Mucosa of descending colon (tissue), 3 donors: ENCODE results near the gene PQBP1. TPM values are rescaled to one million over a fixed set of nuclear protein-coding genes. Genes with fewer than 3 reads are reported as not detected.

Experiments used
- ATAC-seq: fragments of 200-7000 bp; cut with Tn5 transposase; one replicate; pipeline ENCODE4 v1.9.1; 2020; ENCODE audit warnings: mild to moderate bottlenecking, moderate library complexity
- DNase-seq, 3 donors: peaks; one replicate each; pipeline ENCODE4 v3.0.0-alpha.2; 2020
- H3K36me3 ChIP-seq: fragments of 200-600 bp; one replicate; pipeline ENCODE4 v1.8.0; 2021; ENCODE audit warnings: low read depth, mild to moderate bottlenecking
- H3K4me1 ChIP-seq: fragments of 200-600 bp; one replicate; pipeline ENCODE4 v1.8.0; 2021; ENCODE audit warnings: low read depth, mild to moderate bottlenecking
- H3K4me3 ChIP-seq: fragments of 200-600 bp; one replicate; pipeline ENCODE4 v1.8.0; 2021; ENCODE audit warnings: mild to moderate bottlenecking
- H3K9me3 ChIP-seq: fragments of 200-600 bp; one replicate; pipeline ENCODE4 v1.8.0; 2021; ENCODE audit warnings: mild to moderate bottlenecking
- intact Hi-C, 2 donors: fragments of 100-400 bp; cut with DNase I in 1 of 2; cut with micrococcal nuclease in 1 of 2; formaldehyde crosslinking; loops; one replicate each; pipeline versions ENCODE4 v1.11.0 to v1.11.1; 2022; cut with DNase I, micrococcal nuclease
- total RNA-seq, 3 donors: library from RNA; stranded (reverse); fragmentation: NEBNext Ultra II Directional in 2 of 3; extraction: Animal tissue kit (Norgen Biotek cat#: 25700) in 2 of 3; gene quantifications; one replicate each; pipeline versions ENCODE4 v1.2.1 to v1.2.4, GENCODE V29; 2021 to 2023
- TF ChIP-seq, protein P1 (sequence below): fragments of 200-600 bp; IDR thresholded peaks from one replicate; pipeline ENCODE4 v1.8.0; 2022; ENCODE audit warnings: antibody characterized with exemption, mild to moderate bottlenecking
- donor health status: DM: no; HTN: no; CAD: no; lungs with moderate emphysema.
- donor health status: DM: no; HTN: no; CAD: no.
- donor health status: DM: no; HTN: yes; CAD: no.

Gene PQBP1
- total RNA-seq, 3 donors from 2014 or later, result 55.5 to 88.8 (median 69.6) TPM

DNA sequence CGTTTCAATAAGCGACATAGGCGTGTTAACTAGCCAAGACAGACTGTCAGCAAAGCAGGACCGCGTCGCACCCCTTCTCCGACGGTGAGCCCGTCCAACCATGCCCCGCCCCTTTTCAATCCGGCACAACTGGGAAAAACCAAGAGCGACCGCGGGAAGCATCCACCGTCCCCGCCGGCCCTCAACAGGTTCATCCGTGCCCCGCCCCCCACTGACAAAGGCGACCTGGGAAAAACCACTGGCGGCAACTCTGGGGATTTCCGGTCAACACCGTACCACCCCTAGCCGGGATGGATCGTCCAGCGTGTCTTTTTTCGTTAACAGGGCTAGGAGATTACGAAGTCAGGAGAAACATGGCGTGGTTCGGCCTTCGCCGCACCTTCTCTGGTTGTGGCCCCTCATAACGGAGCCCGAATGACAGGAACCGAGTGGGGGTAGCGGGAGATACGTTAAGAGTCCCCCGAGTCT, 539 bp upstream of the PQBP1 start:
- intact Hi-C loops, result no loop called here

DNA sequence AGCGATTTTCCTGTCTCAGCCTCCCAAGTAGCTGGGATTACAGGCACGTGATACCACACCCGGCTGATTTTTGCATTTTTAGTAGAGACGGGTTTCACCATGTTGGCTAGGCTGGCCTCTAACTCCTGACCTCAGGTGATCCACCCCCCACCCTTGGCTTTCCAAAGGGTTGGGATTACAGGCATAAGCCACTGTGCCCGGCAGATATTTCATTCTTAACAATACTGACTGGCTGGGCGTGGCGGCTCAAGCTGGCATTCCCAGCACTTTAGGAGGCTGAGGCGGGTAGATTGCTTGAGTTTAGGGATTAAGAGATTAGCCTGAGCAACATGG, 1.3 kb downstream of the PQBP1 start:
- Histone ChIP-seq H3K36me3 (no peaks in the 10 kb centered on the region), H3K9me3 (no peaks in the 10 kb centered on the region), H3K4me1 (peaks cover 7% of the 10 kb centered on the region), H3K4me3 (no peak overlapping the region)
- TF ChIP-seq, protein P1, sequence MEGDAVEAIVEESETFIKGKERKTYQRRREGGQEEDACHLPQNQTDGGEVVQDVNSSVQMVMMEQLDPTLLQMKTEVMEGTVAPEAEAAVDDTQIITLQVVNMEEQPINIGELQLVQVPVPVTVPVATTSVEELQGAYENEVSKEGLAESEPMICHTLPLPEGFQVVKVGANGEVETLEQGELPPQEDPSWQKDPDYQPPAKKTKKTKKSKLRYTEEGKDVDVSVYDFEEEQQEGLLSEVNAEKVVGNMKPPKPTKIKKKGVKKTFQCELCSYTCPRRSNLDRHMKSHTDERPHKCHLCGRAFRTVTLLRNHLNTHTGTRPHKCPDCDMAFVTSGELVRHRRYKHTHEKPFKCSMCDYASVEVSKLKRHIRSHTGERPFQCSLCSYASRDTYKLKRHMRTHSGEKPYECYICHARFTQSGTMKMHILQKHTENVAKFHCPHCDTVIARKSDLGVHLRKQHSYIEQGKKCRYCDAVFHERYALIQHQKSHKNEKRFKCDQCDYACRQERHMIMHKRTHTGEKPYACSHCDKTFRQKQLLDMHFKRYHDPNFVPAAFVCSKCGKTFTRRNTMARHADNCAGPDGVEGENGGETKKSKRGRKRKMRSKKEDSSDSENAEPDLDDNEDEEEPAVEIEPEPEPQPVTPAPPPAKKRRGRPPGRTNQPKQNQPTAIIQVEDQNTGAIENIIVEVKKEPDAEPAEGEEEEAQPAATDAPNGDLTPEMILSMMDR, result no peak
- no peak for ATAC-seq
- intact Hi-C loops, result no loop called here
- DNase-seq, result no peak

More for the DNA sequence above, 539 bp upstream of the PQBP1 start:
- peak; percentile 80 for ATAC-seq
- Histone ChIP-seq H3K9me3 (no peaks in the 10 kb centered on the region), H3K36me3 (no peaks in the 10 kb centered on the region), H3K4me1 (peaks cover 7% of the 10 kb centered on the region), H3K4me3 (peak overlapping the region; percentile 32)
- TF ChIP-seq, protein P1, result no peak
- peak; percentile 81 to 89 (median 85) for DNase-seq

DNA sequence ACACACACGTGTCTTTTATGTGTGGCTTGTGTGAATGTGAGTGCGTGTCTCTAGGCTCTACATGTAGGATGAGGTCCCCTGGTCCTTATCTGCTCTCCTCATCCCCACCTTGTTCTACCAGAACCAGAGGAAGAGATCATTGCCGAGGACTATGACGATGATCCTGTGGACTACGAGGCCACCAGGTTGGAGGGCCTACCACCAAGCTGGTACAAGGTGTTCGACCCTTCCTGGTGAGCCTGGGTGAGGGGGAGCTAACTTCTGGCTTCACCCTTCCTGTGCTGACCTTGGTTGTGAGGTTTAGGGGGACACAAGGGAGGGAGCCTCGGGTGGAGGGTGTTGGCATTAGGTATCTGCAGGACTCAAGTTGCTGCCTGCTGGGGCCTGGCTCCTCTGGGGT, 3.3 kb downstream of the PQBP1 start:
- intact Hi-C loops, result no loop called here
- no peak for ATAC-seq
- Histone ChIP-seq H3K36me3 (no peaks in the 10 kb centered on the region), H3K4me1 (peaks cover 7% of the 10 kb centered on the region), H3K9me3 (no peaks in the 10 kb centered on the region), H3K4me3 (no peak overlapping the region)
- TF ChIP-seq, protein P1, result no peak
- DNase-seq, result no peak

DNA sequence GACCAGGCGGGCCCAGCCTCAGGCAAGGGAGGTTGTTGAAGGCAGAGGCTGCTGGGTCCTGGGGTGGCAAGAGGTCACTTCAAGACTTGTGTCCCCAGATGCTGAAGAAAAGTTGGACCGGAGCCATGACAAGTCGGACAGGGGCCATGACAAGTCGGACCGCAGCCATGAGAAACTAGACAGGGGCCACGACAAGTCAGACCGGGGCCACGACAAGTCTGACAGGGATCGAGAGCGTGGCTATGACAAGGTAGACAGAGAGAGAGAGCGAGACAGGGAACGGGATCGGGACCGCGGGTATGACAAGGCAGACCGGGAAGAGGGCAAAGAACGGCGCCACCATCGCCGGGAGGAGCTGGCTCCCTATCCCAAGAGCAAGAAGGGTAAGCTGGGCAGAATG, 4.4 kb downstream of the PQBP1 start:
- no peaks in the 10 kb centered on the region for H3K9me3 ChIP-seq
- peaks cover 3% of the 10 kb centered on the region for H3K4me1 ChIP-seq
- TF ChIP-seq, protein P1, result no peak
- DNase-seq (no peak), ATAC-seq (no peak)
- intact Hi-C loops, result no loop called here
- no peaks in the 10 kb centered on the region for H3K36me3 ChIP-seq
- H3K4me3 ChIP-seq, result no peak overlapping the region

DNA sequence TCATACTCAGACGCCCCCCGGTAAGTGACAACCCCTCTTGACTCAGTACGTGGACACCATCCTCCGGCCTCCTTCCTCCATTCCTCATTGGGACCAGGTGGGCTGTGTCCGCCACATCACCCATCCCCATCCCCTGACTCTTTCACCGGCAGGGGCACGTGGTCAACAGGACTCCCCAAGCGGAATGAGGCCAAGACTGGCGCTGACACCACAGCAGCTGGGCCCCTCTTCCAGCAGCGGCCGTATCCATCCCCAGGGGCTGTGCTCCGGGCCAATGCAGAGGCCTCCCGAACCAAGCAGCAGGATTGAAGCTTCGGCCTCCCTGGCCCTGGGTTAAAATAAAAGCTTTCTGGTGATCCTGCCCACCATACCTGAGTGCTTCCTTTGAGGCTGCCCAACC, 5.0 kb downstream of the PQBP1 start:
- H3K4me3 ChIP-seq, result no peak overlapping the region
- H3K4me1 ChIP-seq, result peaks cover 3% of the 10 kb centered on the region
- no peaks in the 10 kb centered on the region for H3K36me3 ChIP-seq
- H3K9me3 ChIP-seq, result no peaks in the 10 kb centered on the region
- intact Hi-C loops, result no loop called here
- DNase-seq (no peak), ATAC-seq (no peak)
- TF ChIP-seq, protein P1, result no peak

DNA sequence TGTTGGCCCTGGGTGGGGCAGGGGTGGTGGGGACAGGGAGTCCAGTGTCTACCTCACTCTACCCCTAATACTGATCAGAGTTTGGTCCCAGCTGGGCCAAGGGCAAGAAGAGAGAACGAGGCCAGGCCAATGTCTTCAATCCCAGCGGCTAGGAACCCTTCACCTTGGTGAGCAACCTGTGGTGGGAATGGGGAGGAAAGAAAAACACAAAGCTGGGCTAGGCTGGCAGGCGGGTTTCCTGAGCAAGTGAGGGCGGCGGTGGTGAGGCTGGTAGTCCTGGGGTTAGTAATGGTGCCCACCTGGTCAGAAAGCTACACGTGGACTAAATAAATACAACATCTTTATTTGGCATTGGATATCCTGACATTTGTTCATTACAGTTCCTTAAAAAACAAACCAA, 5.6 kb downstream of the PQBP1 start:
- no peak for ATAC-seq
- DNase-seq, result no peak
- no peaks in the 10 kb centered on the region for H3K9me3 ChIP-seq
- TF ChIP-seq, protein P1, result no peak
- no peaks in the 10 kb centered on the region for H3K36me3 ChIP-seq
- intact Hi-C loops, result no loop called here
- no peak overlapping the region for H3K4me3 ChIP-seq
- peaks cover 3% of the 10 kb centered on the region for H3K4me1 ChIP-seq
